Cardiac fibroblast (primary cell): ENCODE measurements around the gene MAP7.

Experiments used
- DNase-seq, 2 donors: peaks; one replicate each; pipeline versions ENCODE4 v3.0.0 to v3.0.0-alpha.2; 2010; ENCODE audit warnings: low read depth in 2 of 2
- H3K4me3 ChIP-seq, 2 donors: replicated peaks in 1 of 2; 1 replicate in 1 of 2; 2 replicates in 1 of 2; pipeline ENCODE4 v1.5.1; 2011; ENCODE audit warnings: low read depth in 2 of 2, low read length in 2 of 2, mild to moderate bottlenecking in 2 of 2, moderate library complexity in 1 of 2
- TF ChIP-seq, protein P1 (sequence below): IDR thresholded peaks from one replicate; pipeline ENCODE4 v1.5.1; 2011; ENCODE audit warnings: low read depth, mild to moderate bottlenecking, low read length, inconsistent platforms

MAP7 gene

DNA sequence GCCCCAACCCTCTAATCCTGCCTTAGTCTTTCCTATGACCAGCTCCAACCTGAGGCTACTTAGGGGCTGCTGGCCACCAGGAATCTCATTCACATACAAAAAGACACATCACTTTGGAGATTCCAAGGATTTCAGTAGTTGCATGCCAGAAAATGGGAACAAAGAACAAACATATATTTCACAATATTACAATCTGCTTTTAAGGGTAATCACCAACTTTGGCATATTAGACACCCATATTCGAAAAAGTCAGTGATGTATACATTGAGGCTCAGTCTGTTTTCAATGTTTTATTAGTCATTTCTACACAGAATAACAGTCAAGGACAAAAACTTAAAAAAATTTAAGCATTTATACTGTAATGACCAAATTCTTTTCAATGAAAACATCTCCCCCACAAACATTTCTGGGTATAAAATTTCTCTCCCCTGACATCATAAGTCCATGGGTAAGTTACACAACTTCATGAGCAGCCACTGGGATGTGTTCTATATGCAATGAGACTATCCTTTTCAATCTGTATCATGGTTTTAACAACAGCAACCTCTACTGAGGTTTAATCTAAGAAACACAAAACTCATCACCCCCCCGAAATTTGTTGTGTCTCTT lies 103.5 kb downstream of the MAP7 start:
- peak; percentile 5 to 43 for DNase-seq
- TF ChIP-seq, protein P1, sequence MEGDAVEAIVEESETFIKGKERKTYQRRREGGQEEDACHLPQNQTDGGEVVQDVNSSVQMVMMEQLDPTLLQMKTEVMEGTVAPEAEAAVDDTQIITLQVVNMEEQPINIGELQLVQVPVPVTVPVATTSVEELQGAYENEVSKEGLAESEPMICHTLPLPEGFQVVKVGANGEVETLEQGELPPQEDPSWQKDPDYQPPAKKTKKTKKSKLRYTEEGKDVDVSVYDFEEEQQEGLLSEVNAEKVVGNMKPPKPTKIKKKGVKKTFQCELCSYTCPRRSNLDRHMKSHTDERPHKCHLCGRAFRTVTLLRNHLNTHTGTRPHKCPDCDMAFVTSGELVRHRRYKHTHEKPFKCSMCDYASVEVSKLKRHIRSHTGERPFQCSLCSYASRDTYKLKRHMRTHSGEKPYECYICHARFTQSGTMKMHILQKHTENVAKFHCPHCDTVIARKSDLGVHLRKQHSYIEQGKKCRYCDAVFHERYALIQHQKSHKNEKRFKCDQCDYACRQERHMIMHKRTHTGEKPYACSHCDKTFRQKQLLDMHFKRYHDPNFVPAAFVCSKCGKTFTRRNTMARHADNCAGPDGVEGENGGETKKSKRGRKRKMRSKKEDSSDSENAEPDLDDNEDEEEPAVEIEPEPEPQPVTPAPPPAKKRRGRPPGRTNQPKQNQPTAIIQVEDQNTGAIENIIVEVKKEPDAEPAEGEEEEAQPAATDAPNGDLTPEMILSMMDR, result no peak
- no peak overlapping the region for H3K4me3 ChIP-seq

DNA sequence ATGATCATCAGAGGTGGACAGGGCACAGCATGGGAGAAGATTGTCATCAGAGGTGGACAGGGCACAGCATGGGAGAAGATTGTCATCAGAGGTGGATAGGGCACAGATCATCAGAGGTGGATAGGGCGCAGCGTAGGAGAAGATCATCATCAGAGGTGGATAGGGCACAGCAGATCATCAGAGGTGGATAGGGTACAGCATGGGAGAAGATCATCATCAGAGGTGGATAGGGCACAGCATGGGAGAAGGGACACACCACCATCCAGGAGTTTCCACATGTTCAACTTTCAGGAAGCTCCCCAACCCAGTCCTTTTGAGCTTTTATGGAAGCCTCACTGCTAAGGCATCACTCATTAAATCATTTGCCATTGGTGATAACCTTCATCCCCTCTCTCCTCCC lies 104.1 kb downstream of the MAP7 start:
- TF ChIP-seq, protein P1, result no peak
- no peak overlapping the region for H3K4me3 ChIP-seq
- DNase-seq, result no peak

DNA sequence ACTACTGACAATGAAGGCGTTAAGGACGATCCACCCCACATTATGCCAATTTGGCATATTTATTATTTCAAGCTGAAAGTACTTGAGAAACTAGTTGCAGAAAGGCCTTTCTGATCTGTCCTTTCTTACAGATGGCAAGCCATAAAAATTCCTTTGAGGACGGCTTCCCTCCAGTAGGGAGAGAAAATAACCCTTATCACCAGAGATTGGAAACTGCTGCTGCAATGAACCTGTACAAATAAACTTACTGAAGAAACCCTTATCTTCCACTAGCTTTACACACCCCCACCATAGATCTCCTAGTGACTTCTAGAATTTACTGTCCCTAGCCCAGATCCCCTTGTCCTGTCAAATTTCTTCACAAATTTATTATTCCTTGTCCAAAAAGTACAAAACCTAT lies 105.2 kb downstream of the MAP7 start:
- no peak for DNase-seq
- TF ChIP-seq, protein P1, result no peak
- H3K4me3 ChIP-seq, result no peak overlapping the region

DNA sequence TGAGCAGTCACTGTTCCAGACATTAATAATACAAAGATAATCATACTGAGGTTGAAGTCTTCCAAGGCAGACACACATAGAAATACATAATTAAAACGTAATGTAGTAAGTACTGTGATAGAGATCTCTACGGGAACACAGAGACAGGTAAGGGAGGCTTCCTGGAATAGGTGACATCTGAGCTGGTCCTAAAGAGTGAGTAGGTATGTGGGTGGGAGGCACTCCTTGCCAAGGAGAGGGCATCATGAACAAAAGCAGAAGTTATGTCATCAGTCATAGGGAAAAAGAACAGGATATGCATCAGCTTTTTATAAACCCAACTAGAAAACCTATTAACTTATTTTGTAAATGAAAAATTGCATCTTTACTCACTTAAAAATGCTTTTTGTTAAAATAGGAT lies 110.0 kb downstream of the MAP7 start:
- no peak for DNase-seq
- no peak overlapping the region for H3K4me3 ChIP-seq

DNA sequence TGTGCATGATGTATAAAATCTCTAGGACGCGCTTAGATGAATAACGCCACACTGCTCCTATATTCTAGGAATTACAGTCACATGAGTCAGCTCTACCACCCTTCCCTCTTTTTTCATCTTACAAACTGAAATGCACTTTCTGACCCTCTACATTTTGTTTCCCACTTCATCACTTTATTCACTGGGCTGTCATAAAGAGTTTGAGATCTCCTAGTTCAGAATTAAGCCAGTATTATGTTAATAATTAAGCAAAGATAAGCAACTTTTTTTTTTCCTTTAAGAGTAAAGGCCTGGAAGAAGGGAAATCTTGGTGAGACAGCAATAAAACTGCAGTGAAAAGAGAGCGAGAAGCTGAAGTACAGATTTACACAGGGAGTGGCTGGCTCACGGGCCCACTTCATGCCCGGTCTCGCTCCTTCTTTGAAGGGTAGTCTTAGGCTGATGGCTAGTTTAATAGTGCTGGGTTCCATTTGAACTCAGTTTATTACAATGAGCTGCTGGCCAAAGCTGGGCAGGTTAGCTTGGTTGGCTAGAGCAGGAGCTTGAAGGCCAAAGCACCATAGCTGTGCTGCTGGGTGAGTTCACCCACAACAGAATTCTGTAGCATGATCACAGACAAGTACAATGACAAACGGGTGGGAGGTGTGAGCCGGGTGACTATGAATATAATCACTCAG lies 110.6 kb downstream of the MAP7 start:
- TF ChIP-seq, protein P1, result no peak
- H3K4me3 ChIP-seq, result no peak overlapping the region
- DNase-seq, result no peak

More for the DNA sequence above, 110.0 kb downstream of the MAP7 start:
- TF ChIP-seq, protein P1, result no peak

DNA sequence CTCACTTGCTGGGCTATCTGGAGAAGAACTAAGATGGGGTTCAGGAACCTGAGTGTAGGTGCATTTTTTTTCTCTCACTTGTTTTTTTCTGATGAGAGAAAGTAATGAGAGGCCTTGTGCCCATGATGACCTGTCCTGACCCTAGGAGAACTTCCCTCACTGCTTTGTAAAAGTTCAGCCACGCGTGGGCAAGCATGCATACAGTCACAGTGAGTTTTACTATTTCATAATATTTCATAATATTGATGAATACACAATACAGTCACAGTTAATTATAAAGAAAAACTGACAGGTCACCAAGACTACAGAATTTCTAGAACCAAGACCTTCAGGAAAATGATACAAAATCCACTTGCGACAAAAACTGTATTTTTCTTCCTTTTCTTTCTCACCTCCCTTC lies 111.8 kb downstream of the MAP7 start:
- no peak for DNase-seq
- TF ChIP-seq, protein P1, result no peak
- H3K4me3 ChIP-seq, result no peak overlapping the region

DNA sequence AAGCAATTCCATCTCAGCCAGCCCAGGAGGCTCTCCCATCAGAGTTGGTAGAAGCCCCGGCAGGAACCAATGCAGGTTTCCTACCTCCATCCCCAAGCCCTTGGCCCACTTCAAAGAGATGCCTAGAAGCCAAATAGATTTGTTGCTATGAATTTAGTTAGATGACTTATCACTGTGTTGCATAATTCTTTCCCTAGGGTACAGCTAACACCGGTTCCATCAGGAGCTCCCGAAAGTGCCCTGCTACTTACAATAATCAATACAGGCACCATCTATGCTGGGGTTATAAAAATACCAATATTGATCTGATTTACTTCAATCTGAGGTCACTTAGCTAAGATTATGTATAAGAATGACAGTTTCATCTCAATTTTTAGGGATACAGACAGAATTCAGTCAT lies 113.0 kb downstream of the MAP7 start:
- TF ChIP-seq, protein P1, result no peak
- DNase-seq, result no peak
- H3K4me3 ChIP-seq, result no peak overlapping the region
